Measurements from ENCODE around the gene HOXB2. TPM values are rescaled to one million over a fixed set of nuclear protein-coding genes. Genes with fewer than 3 reads are reported as not detected.

HOXB2 gene
- total and polyA plus RNA-seq, 7 experiments from 2014 or later, result 3.4 to 46.9 (median 23.1) TPM

DNA sequence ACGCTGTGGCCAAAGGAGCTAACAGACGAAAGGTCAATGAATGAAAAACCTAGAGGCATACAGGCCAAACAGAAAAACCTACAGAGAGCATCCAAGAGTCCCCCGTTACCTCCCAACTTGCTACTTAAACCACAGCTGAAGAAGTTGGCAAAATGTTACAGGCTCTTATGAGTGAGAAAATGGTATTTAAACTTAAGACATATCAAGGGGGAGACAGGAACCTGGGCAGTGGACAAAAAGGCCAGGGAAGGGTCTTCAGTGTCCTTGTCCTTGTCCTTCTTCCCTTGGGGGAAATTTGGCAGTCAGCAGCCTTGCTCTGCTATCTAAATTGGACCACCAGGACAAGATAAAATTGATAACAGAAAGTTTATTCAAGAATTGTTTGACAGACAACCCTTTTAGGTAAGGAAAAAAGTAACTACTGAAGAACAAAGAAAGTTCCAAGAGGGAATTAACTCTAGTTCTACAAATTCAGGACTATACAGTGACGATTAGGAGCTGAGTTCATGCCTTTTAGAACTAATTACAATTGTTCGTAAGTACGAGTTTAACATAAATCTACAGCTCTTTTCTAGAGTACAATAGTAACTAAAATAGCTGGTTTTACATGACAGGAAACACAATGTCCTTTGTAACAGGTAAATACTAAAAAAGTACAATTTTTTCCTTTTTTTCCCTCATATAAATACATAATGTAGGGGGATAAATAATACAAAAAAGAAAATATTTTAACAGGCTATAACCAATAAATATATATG lies 3.8 kb upstream of the HOXB2 start:
- Histone ChIP-seq H3K27me3 (ENCODE audit: control insufficient read depth in 2 of 2, insufficient read depth in 2 of 2, low read length in 2 of 2) (no peaks in the 10 kb centered on the region), H3K9me3 (ENCODE audit: control insufficient read depth in 2 of 3, low read length in 3 of 3) (no peaks in the 10 kb centered on the region), H3K4me1 (ENCODE audit: control insufficient read depth in 2 of 2, insufficient read depth in 2 of 2, low read length in 2 of 2) (peaks cover 0 to 29% of the 10 kb centered on the region in 2 donors), H3K4me3 (ENCODE audit: low read length) (peak overlapping the region; percentile 19), H3K36me3 (ENCODE audit: control insufficient read depth in 2 of 3, insufficient read depth in 3 of 3, low read length in 3 of 3) (no peaks in the 10 kb centered on the region), H3K27ac (ENCODE audit: low read depth, low read length) (peak overlapping the region; percentile 90)
- Mint-ChIP-seq H3K36me3 (peaks cover 0 to 13% (median 4%) of the 10 kb centered on the region in 5 donors), H3K4me1 (peaks cover 6 to 50% (median 48%) of the 10 kb centered on the region in 7 donors), H3K27me3 (peaks cover 0 to 18% (median 6%) of the 10 kb centered on the region in 5 donors), H3K9me3 (no peaks in the 10 kb centered on the region), H3K4me3 (peak overlapping the region in 9 of 10 donors; percentile 71 to 100 (median 94)), H3K27ac (peak overlapping the region; percentile 87 to 100 (median 95))
- intact Hi-C loops (cut with micrococcal nuclease), result loop anchor here in 1 of 2 donors (10.0 kb wide), 1 partner anchor 346 kb away; the partner anchor contains the start of gene ATP5MC1
- ATAC-seq (peak; percentile 16), DNase-seq (peak in 1 of 9 donors; percentile 41)
- CTCF ChIA-PET, result interaction anchor here (0.7 to 1.2 kb wide), 2 partner anchors 44 to 56 kb away, joined by 3 to 4 read pairs; partner anchors contain the start of gene HOXB5
- POLR2A ChIA-PET, result interaction anchor here (0.6 to 4.3 kb wide), 8 partner anchors 8 to 717 kb away, joined by 3 to 24 read pairs (median 4); partner anchors contain the start of genes HOXB5, LRRC46 and MRPL10

DNA sequence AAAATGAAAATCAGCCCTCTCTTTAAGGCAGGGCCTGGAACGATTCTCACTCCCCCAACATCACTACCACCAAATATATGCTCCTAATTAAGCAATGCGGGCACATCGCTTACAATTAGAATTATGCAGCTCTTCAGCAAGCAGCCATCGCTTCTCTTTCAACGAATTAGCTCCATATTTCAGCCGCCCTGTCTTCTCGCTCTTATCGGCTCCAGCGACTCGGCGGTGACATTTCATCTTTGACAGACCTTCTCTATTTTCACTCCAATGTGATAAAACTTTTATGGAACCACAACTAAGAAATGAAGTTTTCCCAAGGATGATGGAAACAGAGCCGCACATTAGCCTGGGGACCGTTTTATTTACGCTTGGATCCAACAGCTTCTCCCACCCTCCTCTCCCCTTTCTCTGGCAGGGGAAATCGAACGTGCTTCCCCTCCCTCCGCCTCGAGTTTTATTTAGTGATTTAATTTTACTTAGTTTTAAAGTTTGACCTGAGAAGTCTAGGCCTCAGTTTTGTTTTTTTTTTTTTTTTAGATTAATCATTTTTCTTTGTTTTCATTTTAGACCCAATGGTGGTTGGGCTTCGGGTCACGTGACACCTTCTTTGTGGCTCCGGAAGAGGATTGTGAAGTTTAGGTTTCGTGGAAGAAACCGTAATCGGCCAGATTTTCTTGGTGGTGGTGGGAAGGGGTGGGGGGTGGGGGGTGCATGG lies 3.1 kb upstream of the HOXB2 start:
- Histone ChIP-seq H3K4me1 (ENCODE audit: control insufficient read depth in 2 of 2, insufficient read depth in 2 of 2, low read length in 2 of 2) (peaks cover 0 to 29% of the 10 kb centered on the region in 2 donors), H3K9me3 (ENCODE audit: control insufficient read depth in 2 of 3, low read length in 3 of 3) (no peaks in the 10 kb centered on the region), H3K27ac (ENCODE audit: low read depth, low read length) (peak overlapping the region; percentile 90), H3K27me3 (ENCODE audit: control insufficient read depth in 2 of 2, insufficient read depth in 2 of 2, low read length in 2 of 2) (no peaks in the 10 kb centered on the region), H3K36me3 (ENCODE audit: control insufficient read depth in 2 of 3, insufficient read depth in 3 of 3, low read length in 3 of 3) (peaks cover 0 to 5% (median 0%) of the 10 kb centered on the region in 3 experiments), H3K4me3 (ENCODE audit: low read length) (peak overlapping the region; percentile 31)
- H3K4me3 Mint-ChIP-seq, result peak overlapping the region in 9 of 10 donors; percentile 71 to 100 (median 94)
- ChIA-PET CTCF (interaction anchor here (1.0 to 1.8 kb wide), 3 partner anchors 10 to 56 kb away, joined by 3 to 7 read pairs (median 3); no protein-coding TSS in a partner anchor), POLR2A (interaction anchor here (0.6 to 4.3 kb wide), 8 partner anchors 8 to 241 kb away, joined by 3 to 24 read pairs (median 4); partner anchors contain the start of gene HOXB5)
- intact Hi-C loops (cut with micrococcal nuclease), result loop anchor here in 1 of 2 donors (10.0 kb wide), 1 partner anchor 347 kb away; the partner anchor contains the start of gene ATP5MC1
- peaks cover 0 to 14% (median 6%) of the 10 kb centered on the region in 5 donors for H3K27me3 Mint-ChIP-seq
- no peaks in the 10 kb centered on the region for H3K9me3 Mint-ChIP-seq
- H3K4me1 Mint-ChIP-seq, result peaks cover 7 to 51% (median 48%) of the 10 kb centered on the region in 7 donors
- peak overlapping the region; percentile 87 to 100 (median 95) for H3K27ac Mint-ChIP-seq
- ATAC-seq, result peak; percentile 23
- H3K36me3 Mint-ChIP-seq, result peaks cover 0 to 16% (median 4%) of the 10 kb centered on the region in 5 donors
- DNase-seq, result peak in 7 of 9 donors; percentile 39 to 65 (median 50)

DNA sequence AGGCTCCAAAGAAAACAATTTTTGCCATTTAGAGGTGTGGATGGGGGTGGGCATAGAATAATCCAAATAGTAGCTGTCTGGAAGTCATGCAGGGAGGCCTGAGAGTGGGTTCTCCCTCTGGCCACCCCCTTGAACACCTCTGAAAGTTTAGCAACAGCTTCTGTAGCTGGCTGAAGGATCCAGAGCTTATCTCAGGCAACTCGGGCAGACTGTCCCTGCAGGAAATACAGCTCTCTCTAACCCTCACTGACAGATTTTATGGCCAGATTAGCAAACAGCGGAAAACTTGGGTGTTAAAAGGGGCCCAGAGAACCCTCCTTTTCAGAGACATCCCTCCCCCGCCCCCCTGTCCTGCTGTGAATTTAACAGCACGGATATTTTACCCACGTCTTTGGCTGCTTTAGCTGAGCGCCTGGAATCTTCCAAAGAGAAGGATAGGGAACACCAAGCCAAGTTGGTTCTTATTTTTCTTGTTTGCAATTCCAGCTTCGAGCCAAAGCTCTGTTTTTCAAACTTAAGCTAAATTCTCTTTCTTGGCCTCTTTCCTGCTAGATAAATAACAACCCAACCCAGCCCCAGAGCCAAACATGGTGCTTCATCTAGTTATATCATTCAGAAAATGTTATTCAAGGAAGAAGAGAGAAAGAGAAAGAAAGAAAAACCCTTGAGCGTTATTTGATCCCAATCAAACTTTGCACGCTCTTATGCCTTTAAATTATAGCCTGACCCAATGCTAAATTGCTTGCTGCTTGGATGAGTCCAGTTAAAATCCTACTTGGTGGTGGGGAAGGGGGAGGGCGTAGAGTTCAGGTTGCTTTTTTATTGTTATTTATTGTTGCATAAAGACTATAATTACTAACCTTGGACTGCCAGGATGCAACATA lies 2.3 kb upstream of the HOXB2 start:
- Histone ChIP-seq H3K4me1 (ENCODE audit: control insufficient read depth in 2 of 2, insufficient read depth in 2 of 2, low read length in 2 of 2) (peaks cover 0 to 29% of the 10 kb centered on the region in 2 donors), H3K27ac (ENCODE audit: low read depth, low read length) (peak overlapping the region; percentile 90), H3K9me3 (ENCODE audit: control insufficient read depth in 2 of 3, low read length in 3 of 3) (no peaks in the 10 kb centered on the region), H3K4me3 (ENCODE audit: low read length) (peak overlapping the region; percentile 31), H3K36me3 (ENCODE audit: control insufficient read depth in 2 of 3, insufficient read depth in 3 of 3, low read length in 3 of 3) (peaks cover 0 to 5% (median 0%) of the 10 kb centered on the region in 3 experiments), H3K27me3 (ENCODE audit: control insufficient read depth in 2 of 2, insufficient read depth in 2 of 2, low read length in 2 of 2) (no peaks in the 10 kb centered on the region)
- POLR2A ChIA-PET, result interaction anchor here (0.5 to 4.3 kb wide), 7 partner anchors 8 to 1603 kb away, joined by 3 to 24 read pairs (median 3); partner anchors contain the start of gene PPP1R9B
- Mint-ChIP-seq H3K27me3 (peaks cover 0 to 18% (median 10%) of the 10 kb centered on the region in 5 donors), H3K4me1 (peaks cover 15 to 56% (median 48%) of the 10 kb centered on the region in 7 donors), H3K36me3 (peaks cover 0 to 19% (median 8%) of the 10 kb centered on the region in 5 donors), H3K9me3 (no peaks in the 10 kb centered on the region), H3K27ac (peak overlapping the region; percentile 87 to 100 (median 95)), H3K4me3 (peak overlapping the region in 9 of 10 donors; percentile 71 to 100 (median 94))
- intact Hi-C loops (cut with micrococcal nuclease), result loop anchor here in 1 of 2 donors (10.0 kb wide), 1 partner anchor 348 kb away; the partner anchor contains the start of gene ATP5MC1
- DNase-seq (peak in 1 of 9 donors; percentile 11), ATAC-seq (no peak)
- CTCF ChIA-PET, result interaction anchor here (0.6 to 1.8 kb wide), 4 partner anchors 9 to 85 kb away, joined by 3 to 7 read pairs (median 4); no protein-coding TSS in a partner anchor

DNA sequence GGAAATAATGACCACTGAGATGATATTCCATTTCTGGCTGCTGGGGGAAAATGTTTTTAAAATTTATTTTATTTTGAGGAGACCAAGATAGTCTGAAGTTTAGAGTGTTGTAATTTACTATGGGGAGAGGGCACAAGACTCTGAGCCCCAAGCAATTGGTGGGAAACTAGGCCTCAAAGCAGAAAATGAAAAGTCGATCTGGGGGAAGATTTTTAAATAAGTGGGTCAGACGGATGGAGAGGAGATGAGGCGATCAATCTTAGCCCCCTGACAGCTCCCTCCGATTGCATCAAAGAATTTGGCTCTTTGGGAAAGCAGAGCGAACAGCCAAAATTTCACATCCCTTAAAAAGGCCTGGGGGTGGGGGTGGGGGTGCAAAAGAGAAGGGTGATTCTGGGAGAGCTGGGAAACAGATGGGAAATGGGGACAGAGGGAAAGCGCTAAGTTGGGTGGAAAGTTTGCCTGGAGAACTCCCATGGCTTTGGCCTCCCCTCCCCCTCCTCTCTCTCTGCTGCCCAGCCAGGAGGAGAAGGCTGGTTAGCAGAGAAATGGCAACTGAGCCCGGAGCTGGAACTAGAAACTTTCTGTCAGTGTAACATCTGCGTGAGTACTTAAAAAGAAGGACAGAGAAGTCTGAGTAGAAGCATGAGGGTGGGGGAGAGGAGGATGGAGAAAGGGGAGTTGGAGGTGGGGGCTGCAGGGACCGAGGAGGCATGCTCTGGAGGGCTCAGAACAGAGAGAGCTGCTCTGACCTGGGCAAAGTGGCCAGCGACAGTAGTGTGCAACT lies 1.4 kb upstream of the HOXB2 start:
- peaks cover 20 to 62% (median 49%) of the 10 kb centered on the region in 7 donors for H3K4me1 Mint-ChIP-seq

DNA sequence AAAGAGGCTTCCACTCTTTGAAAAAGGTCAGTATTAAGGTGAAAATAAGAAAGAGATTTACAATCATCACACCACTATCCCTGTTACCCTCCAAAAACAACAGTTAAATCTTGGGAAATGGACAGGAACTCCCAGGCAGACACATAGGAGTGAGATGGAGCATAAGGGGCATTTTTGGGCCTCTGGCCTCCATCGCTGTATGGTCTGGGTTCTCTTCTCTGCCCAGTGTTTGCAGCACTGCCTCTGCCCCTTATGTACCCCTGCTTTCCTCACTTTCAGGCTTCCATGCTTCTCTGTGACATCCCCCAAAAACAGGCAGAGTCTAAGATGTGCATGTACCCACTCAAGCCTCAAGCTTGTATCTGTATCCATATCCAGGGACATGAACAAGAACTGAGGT lies 630 bp upstream of the HOXB2 start:
- peak overlapping the region; percentile 90 for H3K27ac ChIP-seq (ENCODE audit: low read depth, low read length)
- H3K9me3 Mint-ChIP-seq, result no peaks in the 10 kb centered on the region
- DNase-seq (no peak), ATAC-seq (no peak)
- intact Hi-C loops (cut with micrococcal nuclease), result loop anchor here in 1 of 2 donors (10.0 kb wide), 1 partner anchor 349 kb away; the partner anchor contains the start of gene ATP5MC1
- H3K4me1 ChIP-seq (ENCODE audit: control insufficient read depth in 2 of 2, insufficient read depth in 2 of 2, low read length in 2 of 2), result peaks cover 0 to 29% of the 10 kb centered on the region in 2 donors
- H3K27me3 ChIP-seq (ENCODE audit: control insufficient read depth in 2 of 2, insufficient read depth in 2 of 2, low read length in 2 of 2), result no peaks in the 10 kb centered on the region
- ChIA-PET POLR2A (interaction anchor here (1.0 to 4.3 kb wide), 3 partner anchors 11 to 34 kb away, joined by 3 to 24 read pairs (median 3); no protein-coding TSS in a partner anchor), CTCF (no interaction called here)
- no peaks in the 10 kb centered on the region for H3K9me3 ChIP-seq (ENCODE audit: control insufficient read depth in 2 of 3, low read length in 3 of 3)
- peaks cover 0 to 22% (median 10%) of the 10 kb centered on the region in 5 donors for H3K27me3 Mint-ChIP-seq
- H3K4me3 ChIP-seq (ENCODE audit: low read length), result no peak overlapping the region
- peak overlapping the region; percentile 54 to 100 (median 95) for H3K27ac Mint-ChIP-seq
- peaks cover 0 to 24% (median 8%) of the 10 kb centered on the region in 5 donors for H3K36me3 Mint-ChIP-seq
- peaks cover 20 to 68% (median 54%) of the 10 kb centered on the region in 7 donors for H3K4me1 Mint-ChIP-seq
- peak overlapping the region; percentile 94 to 100 (median 95) for H3K4me3 Mint-ChIP-seq
- peaks cover 0 to 5% (median 0%) of the 10 kb centered on the region in 3 experiments for H3K36me3 ChIP-seq (ENCODE audit: control insufficient read depth in 2 of 3, insufficient read depth in 3 of 3, low read length in 3 of 3)

More for the DNA sequence above, 1.4 kb upstream of the HOXB2 start:
- peaks cover 0 to 29% of the 10 kb centered on the region in 2 donors for H3K4me1 ChIP-seq (ENCODE audit: control insufficient read depth in 2 of 2, insufficient read depth in 2 of 2, low read length in 2 of 2)
- intact Hi-C loops (cut with micrococcal nuclease), result loop anchor here in 1 of 2 donors (10.0 kb wide), 1 partner anchor 348 kb away; the partner anchor contains the start of gene ATP5MC1
- Mint-ChIP-seq H3K9me3 (no peaks in the 10 kb centered on the region), H3K27me3 (peaks cover 0 to 22% (median 10%) of the 10 kb centered on the region in 5 donors), H3K4me3 (peak overlapping the region; percentile 15 to 100 (median 94)), H3K36me3 (peaks cover 0 to 21% (median 8%) of the 10 kb centered on the region in 5 donors), H3K27ac (peak overlapping the region; percentile 87 to 100 (median 95))
- H3K27ac ChIP-seq (ENCODE audit: low read depth, low read length), result peak overlapping the region; percentile 90
- H3K9me3 ChIP-seq (ENCODE audit: control insufficient read depth in 2 of 3, low read length in 3 of 3), result no peaks in the 10 kb centered on the region
- H3K36me3 ChIP-seq (ENCODE audit: control insufficient read depth in 2 of 3, insufficient read depth in 3 of 3, low read length in 3 of 3), result peaks cover 0 to 5% (median 0%) of the 10 kb centered on the region in 3 experiments
- no peaks in the 10 kb centered on the region for H3K27me3 ChIP-seq (ENCODE audit: control insufficient read depth in 2 of 2, insufficient read depth in 2 of 2, low read length in 2 of 2)
- ChIA-PET CTCF (interaction anchor here (0.6 to 1.8 kb wide), 3 partner anchors 8 to 54 kb away, joined by 3 to 7 read pairs (median 4); no protein-coding TSS in a partner anchor), POLR2A (interaction anchor here (0.7 to 4.3 kb wide), 7 partner anchors 11 to 92 kb away, joined by 3 to 24 read pairs (median 3); no protein-coding TSS in a partner anchor)
- DNase-seq (no peak), ATAC-seq (no peak)
- H3K4me3 ChIP-seq (ENCODE audit: low read length), result peak overlapping the region; percentile 31
